CD4-positive, alpha-beta T cell treated with Interleukin-15 for 4 hours (primary cell): ENCODE data around the gene DNAH1.

Experiments
- DNase-seq: peaks from one replicate; pipeline ENCODE4 v3.0.0-alpha.2; 2020; ENCODE audit warnings: low spot score

DNAH1 gene

GRCh38 chr3:52311576-52312119 is 4.5 kb upstream of the DNAH1 start:
- no peak for DNase-seq

DNA sequence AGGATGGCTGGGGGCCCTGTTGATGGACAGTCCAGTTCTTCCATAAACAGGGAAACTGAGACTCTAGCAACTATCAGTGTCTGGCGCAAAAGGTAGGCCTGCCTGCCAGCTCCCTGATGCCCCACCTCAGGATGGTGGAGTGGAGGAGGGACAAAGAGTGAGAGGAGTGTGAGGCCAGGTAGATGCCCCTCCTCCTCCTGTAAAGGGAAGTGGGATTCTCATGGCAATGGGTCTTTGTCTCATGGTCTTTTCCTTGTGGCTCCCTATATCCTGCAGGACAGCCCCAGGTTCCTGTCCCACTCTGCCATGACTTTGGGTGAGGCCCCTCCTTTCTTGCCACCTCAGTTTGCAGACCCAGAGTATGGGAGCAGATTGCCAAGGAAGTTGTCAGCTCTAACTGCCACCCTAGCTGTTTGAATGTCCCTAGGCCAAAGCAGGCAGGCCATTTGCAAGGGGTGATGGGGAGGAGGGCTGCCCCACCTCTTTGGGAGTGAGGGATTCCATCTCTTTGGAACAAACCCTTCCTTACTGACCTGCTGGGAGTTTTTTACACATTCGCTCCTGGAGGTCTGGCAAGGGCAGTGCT is 2.8 kb upstream of the DNAH1 start:
- DNase-seq: no peak

GRCh38 chr3:52313774-52314188 is 2.3 kb upstream of the DNAH1 start:
- DNase-seq: no peak

- DNase-seq: no peak
These were observed 1.6 kb upstream of the DNAH1 start for GRCh38 chr3:52314489-52314888.

DNA sequence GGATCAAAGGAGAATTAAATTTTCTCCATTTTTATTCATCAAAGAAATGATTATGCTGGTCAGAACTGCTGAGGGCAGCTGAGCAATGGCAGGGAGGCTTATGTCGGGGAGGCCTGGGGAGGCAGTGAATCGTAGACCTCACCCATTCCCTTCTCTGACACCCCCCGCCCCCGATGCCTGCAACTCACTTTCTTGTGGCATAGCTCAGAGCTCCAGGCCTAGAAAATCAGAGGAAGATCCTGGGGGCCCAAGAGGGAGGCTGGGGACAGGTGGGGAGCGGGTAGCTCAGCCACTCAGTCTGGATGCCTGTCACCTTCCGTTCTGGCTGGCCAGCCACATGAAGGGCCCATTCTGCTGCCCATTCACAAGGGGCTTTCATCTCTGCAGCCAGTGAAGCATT is 1.1 kb upstream of the DNAH1 start:
- DNase-seq: no peak

DNA sequence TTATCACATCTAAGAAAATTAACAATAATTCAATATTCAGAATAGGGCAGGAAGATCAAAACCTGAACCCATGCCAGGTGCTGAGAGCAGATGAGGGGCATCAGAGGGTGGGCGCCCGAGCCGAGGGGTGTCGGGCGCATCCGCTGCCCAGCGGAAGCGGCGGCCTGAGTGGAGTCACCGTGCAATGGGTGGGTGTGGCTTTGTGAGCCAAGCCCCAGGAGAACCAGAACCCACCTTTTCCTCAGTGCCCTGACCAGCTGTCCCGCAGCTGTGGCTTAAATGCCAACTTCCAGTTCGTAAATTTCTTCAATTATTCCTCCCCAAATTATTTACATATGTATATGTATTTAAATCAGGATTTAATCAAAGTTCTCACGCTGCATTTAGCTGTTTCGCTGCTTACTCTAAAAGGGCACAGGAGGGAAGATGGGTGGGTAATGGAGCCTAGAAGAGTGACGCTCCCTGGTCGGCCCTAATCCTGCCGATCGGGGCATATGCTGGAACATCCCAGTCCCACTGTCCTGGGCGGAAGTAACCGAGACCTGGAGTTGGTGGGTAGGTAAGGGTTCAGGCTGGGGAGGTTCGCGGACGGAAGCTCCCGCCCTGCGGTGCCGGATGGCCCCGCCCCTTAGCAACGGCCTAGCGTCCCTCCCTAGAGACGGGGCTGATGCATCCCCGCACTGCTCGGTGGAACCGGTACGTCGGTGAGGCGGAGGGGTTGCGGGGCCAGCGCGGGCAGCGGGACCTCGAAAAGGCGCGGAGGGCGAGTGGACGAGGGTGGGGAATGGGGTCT is 1.3 kb downstream of the DNAH1 start:
- DNase-seq: peak; percentile 73

DNA sequence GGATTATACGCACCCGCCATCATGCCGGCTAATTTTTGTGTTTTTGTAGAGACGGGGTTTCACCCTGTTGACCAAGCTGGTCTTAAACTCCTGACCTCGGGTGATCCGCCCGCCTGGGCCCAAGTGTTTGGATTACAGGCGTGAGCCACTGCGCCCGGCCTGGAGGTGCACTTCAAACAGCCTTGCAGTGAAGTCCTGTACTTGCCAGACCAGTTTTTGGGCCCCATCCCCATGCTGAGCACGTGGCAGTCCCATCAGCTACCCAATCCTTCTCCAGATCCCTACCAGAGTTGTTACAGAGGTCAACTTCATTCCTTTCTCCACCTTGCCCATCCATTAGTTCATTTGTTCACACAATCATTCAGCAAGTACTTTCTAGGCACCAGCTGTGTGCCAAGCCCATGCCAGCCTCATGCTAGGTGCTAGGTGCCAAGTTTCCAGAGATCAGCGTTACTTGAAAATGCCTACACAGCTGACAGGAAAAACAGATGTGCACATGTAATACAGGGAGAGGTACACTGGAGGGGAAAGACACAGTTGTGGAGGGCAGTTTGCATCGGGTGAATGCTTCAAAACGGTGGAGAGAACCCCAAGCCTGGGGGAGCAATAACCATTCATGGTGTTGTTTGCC is 2.2 kb downstream of the DNAH1 start:
- no peak for DNase-seq

GRCh38 chr3:52319921-52320595 is 3.9 kb downstream of the DNAH1 start:
- no peak for DNase-seq

DNA sequence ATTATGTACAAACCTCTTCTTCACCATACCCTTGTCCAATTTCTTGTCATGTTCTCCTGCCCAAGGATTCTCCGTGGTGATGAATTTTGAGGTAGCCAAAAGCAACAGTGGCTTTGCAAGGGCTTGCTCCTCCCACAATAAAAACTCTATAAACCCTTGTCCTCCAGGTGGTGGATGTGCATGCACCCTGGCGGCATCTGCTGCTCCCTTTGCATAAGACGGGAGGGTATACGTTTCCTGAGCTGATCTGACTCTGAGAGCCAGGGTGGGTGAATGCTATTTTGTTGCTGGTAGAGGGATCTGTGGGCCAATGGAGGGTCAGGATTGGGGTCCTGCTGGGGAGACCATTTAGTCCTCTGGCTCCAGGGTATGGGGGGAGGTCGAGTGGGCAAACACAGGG is 5.4 kb downstream of the DNAH1 start:
- no peak for DNase-seq

DNA sequence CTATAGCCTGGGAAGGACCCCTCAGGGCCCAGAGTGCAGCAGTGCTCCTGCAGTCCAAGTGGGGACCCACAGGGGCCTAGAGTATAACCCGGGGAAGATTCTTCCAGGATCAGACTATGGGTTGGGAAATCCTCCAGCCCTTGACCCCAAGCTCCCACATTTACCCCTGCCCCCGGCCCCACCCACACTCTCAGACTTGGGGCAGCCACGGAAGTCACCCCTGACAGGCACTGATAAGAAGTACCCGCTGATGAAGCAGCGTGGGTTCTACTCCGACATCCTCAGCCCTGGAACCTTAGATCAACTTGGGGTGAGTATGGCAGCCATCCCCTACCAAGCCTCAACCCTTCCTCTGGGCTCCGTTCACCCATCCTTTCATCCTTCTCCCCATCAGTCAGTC is 6.3 kb downstream of the DNAH1 start:
- DNase-seq: no peak

DNA sequence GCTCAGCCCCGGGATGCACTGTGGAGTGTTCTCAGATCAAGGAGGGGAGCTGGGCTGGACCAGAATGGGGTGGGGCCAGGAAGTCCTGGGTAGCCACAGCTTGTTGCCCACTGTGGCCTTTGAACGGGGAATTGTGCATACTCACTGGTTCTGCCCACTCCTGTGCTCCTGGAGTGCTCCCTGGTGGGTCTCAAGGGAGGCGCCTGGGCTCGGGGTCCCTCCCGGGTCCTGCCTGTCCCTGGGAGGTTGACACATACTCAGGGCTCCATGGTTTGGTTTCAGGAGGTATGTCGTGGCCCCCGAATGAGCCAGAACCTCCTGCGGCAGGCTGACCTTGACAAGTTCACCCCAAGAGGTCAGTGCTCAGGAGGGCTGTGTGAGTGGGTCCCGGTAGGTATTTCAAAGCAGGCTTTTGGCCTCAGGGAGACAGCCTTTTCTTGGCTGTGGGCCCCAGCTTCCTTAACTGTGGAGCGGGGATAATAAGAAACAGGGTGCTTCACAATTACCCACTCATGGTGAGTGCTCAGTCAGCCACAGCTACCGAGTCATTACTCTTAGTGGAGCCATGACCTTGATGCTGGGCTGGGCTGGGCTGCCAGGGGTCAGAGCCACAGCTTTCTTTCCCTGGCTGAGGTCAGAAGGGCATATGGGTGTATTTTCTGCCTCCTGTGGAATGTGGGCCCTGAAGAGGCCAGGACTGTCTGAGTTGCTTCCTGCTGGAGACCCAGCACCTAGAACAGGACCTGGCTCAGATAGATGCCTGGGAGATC is 7.6 kb downstream of the DNAH1 start:
- DNase-seq: no peak

DNA sequence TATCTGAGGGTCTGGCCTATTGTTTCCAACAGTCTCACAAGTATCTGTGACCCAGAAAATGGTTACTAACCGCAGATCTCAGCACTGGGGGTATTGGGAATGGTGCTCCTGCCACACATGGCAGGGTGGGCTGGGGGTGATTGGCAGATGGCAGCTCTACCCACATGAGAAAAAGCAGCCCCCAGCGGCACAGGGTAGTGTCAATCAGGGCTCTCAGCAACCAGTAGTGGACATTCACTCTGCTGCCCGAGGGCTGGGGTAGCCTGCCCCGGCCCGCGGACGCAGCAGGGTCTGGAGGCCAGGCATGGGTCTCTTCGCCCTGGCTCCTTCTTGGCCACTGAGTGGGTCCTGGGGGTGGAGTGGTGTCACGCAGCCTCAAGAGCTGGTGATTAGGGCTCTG is 8.6 kb downstream of the DNAH1 start:
- no peak for DNase-seq

DNA sequence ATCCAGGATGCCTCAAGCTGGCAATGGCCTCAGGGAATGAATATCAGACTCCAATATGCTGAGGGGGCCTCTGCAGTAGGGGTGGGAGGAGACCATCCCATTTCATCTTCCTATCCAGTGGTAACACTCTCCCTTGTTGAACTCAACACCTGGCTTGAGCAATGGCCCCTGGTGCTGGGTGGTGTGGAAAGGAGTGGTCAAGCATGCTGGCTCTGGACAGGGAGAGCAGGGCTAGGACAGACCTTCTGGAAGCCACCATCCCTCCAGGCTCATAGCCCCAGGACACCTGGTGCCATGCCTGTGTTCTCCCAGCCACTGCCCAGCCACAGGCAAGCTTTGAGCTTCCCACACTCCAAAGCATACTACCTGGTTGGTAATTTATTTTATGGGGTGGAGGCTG is 9.6 kb downstream of the DNAH1 start:
- DNase-seq: no peak

GRCh38 chr3:52326976-52327375 is 10.9 kb downstream of the DNAH1 start:
- no peak for DNase-seq

GRCh38 chr3:52327486-52328290 is 11.6 kb downstream of the DNAH1 start:
- DNase-seq: no peak

DNA sequence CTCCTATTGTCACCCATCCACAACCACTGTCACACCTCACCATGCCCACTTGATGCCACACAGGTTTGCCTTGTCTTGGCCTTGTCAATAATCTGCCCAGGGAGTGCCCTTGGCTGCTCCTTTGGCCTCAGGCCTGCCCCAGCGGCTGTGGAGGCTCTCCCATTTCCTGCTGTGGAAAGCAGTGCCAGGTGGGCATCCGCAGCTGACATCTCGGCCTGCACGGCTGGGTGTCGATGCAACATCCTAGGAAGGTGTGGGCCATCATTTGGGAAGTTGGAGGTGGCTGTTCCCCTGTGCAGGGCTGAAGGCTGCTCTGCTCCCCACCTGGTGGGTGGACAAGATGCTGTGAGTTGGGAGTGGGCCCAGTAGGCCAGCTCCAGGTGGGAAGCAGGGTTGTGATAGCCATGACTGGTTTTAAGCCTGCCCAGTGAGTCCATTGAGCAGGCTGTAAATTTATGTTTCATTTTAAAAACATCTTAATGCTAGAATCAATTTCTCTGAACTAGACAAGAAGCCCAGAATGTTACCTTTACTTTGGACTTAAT is 12.5 kb downstream of the DNAH1 start:
- no peak for DNase-seq

DNA sequence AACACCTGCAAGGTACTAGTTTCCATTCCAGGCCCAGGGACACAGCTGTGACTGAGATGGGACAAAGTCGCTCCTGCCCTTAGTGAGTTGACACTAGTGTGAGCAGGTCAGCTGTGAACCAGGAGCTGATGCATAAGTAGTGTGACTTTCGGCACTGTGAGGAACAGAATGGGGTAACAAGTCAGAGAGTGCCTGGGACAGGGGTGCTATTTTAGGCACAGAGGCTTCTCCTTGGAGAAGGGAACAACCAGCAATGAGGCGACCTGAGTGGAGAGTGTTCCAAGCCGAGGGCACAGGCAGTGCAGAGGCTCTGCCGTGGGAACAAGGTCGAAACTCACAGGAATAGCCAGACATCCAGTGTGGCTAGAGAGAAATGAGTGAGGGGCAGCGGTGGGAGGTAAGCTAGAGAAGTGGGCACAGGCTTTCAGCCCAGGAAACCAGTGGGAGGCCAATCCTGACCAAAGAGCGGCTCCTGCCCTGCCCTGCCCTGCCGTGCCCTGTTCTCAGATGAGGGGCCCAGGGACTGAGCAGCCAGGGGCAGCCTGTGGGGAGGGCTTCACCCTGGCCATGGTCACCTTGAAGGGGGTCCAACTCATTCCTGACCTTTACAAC is 14.2 kb downstream of the DNAH1 start:
- DNase-seq: no peak

GRCh38 chr3:52331091-52331490 is 15.0 kb downstream of the DNAH1 start:
- no peak for DNase-seq

- no peak for DNase-seq
These were observed 15.8 kb downstream of the DNAH1 start for GRCh38 chr3:52331906-52332305.

GRCh38 chr3:52333869-52334557 is 17.9 kb downstream of the DNAH1 start:
- no peak for DNase-seq
